Measurements from ENCODE around the gene AMIGO1.

DNA sequence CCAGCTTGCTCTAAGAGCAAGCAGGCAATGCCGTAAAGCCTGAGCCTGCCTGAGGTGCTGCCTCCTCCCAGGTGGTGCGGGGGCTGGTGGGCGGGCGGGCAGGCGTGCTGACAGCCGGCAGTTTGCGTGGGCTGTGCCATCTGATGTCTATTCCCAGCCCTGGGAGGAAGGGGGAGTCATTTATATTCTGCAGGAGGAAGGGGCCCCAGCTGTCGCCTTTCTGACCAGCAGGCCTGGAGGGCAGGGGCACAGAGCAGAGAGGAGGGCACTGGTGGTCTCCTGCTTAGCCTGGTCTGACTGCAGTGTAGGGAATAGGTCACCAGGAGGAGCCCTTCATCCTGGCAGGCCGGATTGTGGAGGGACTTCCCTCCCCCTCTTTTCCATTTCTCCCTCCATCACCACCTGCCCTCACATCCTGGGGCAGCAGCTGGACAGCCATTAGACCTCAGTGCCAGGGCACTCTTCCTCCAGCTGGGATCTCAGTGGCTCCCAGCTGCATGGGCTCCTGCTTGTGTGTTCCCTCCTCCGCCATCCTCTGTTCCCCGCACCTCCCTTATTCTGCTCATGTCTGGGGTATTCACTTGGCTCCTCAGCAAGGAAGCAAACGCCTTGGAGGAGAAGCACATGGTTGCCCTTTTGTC, 11.2 kb downstream of the AMIGO1 start:
- peak; percentile 32 for TF ChIP-seq CTCF (IDR thresholded peaks at IDR 0.05; ENCODE audit: low read depth, low read length)
- TF ChIP-seq EZH2phosphoT487 (IDR thresholded peaks at IDR 0.05; ENCODE audit: low read depth), result no peak
